SJCRH30 (cell line): ENCODE measurements around the gene APBB3. TPM values are rescaled to one million over a fixed set of nuclear protein-coding genes. Genes with fewer than 3 reads are reported as not detected.
"Not testable (repeated sequence)": the region's sequence is repeated elsewhere in the genome, so short reads cannot be mapped to it uniquely, and the experiment has no call there.

Experiments
- DNase-seq, 2 experiments: peaks; one replicate each; pipeline ENCODE4 v3.0.0-alpha.2; 2015 to 2020
- H3K27ac ChIP-seq: fragments of 250-450 bp; sonication (Bioruptor Pico); 2 replicates; pipeline ENCODE4 v1.5.1; 2020; ENCODE audit warnings: mild to moderate bottlenecking, moderate library complexity
- H3K27me3 ChIP-seq: fragments of 250-450 bp; sonication (Bioruptor Pico); 2 replicates; pipeline ENCODE4 v1.5.1; 2020; ENCODE audit warnings: mild to moderate bottlenecking, moderate library complexity
- H3K36me3 ChIP-seq: fragments of 250-450 bp; sonication (Bioruptor Pico); 2 replicates; pipeline ENCODE4 v1.5.1; 2020; ENCODE audit warnings: mild to moderate bottlenecking, moderate library complexity
- H3K4me1 ChIP-seq: fragments of 250-450 bp; sonication (Bioruptor Pico); 2 replicates; pipeline ENCODE4 v1.5.1; 2020; ENCODE audit warnings: mild to moderate bottlenecking, moderate library complexity
- H3K4me3 ChIP-seq: fragments of 250-450 bp; sonication (Bioruptor Pico); 2 replicates; pipeline ENCODE4 v1.5.1; 2020; ENCODE audit warnings: mild to moderate bottlenecking, moderate library complexity
- H3K9me3 ChIP-seq: fragments of 250-450 bp; sonication (Bioruptor Pico); replicated peaks from 2 replicates; pipeline ENCODE4 v1.5.1; 2020; ENCODE audit warnings: mild to moderate bottlenecking, moderate library complexity
- total RNA-seq: library from RNA; depleted of rRNA; stranded (reverse); fragments of >200 nt; shearing (Covaris generic); gene quantifications from 2 replicates; pipeline ENCODE4 v1.2.3, GENCODE V29; 2014

The APBB3 gene
- total RNA-seq, 1 experiment from 2014 or later: 16.9 TPM

GRCh38 chr5:140593070-140593469 is 28.7 kb upstream of the APBB3 start:
- H3K27me3 ChIP-seq, DNase-seq, H3K36me3 ChIP-seq, H3K27ac ChIP-seq, H3K4me1 ChIP-seq, H3K4me3 ChIP-seq, H3K9me3 ChIP-seq: not testable (repeated sequence)

- H3K4me1 ChIP-seq: no peaks in the 10 kb centered on the region
- no peaks in the 10 kb centered on the region for H3K27me3 ChIP-seq
- no peak overlapping the region for H3K27ac ChIP-seq
- H3K9me3 ChIP-seq: no peaks in the 10 kb centered on the region; the same call in 1 of the 2 replicates
- H3K36me3 ChIP-seq: no peaks in the 10 kb centered on the region
- DNase-seq: no peak
- no peak overlapping the region for H3K4me3 ChIP-seq
These were observed 27.5 kb upstream of the APBB3 start for GRCh38 chr5:140591747-140592372.

GRCh38 chr5:140590861-140591260 is 26.5 kb upstream of the APBB3 start:
- no peak for DNase-seq
- H3K9me3 ChIP-seq: no peaks in the 10 kb centered on the region; the same call in 1 of the 2 replicates
- no peaks in the 10 kb centered on the region for H3K4me1 ChIP-seq
- H3K4me3 ChIP-seq: no peak overlapping the region
- no peaks in the 10 kb centered on the region for H3K36me3 ChIP-seq
- no peaks in the 10 kb centered on the region for H3K27me3 ChIP-seq
- no peak overlapping the region for H3K27ac ChIP-seq

GRCh38 chr5:140588311-140589070 is 24.1 kb upstream of the APBB3 start:
- H3K4me1 ChIP-seq: no peaks in the 10 kb centered on the region
- no peaks in the 10 kb centered on the region for H3K27me3 ChIP-seq
- DNase-seq: no peak
- H3K36me3 ChIP-seq: no peaks in the 10 kb centered on the region
- H3K27ac ChIP-seq: no peak overlapping the region
- no peak overlapping the region for H3K4me3 ChIP-seq
- no peaks in the 10 kb centered on the region; the same call in 1 of the 2 replicates for H3K9me3 ChIP-seq

GRCh38 chr5:140587495-140587894 is 23.1 kb upstream of the APBB3 start:
- Histone ChIP-seq H3K4me1 (no peaks in the 10 kb centered on the region), H3K27ac (no peak overlapping the region), H3K4me3 (no peak overlapping the region), H3K36me3 (no peaks in the 10 kb centered on the region), H3K9me3 (no peaks in the 10 kb centered on the region; the same call in 1 of the 2 replicates), H3K27me3 (no peaks in the 10 kb centered on the region)
- DNase-seq: no peak

- not testable (repeated sequence) for H3K9me3 ChIP-seq, DNase-seq, H3K27ac ChIP-seq, H3K36me3 ChIP-seq, H3K27me3 ChIP-seq, H3K4me1 ChIP-seq, H3K4me3 ChIP-seq
These were observed 14.9 kb upstream of the APBB3 start for GRCh38 chr5:140579188-140579747.

GRCh38 chr5:140576776-140577201 is 12.4 kb upstream of the APBB3 start:
- DNase-seq: no peak
- Histone ChIP-seq H3K27ac (no peak overlapping the region), H3K27me3 (no peaks in the 10 kb centered on the region)

GRCh38 chr5:140575309-140575708 is 10.9 kb upstream of the APBB3 start:
- Histone ChIP-seq H3K36me3 (no peaks in the 10 kb centered on the region), H3K27ac (no peak overlapping the region), H3K9me3 (no peaks in the 10 kb centered on the region), H3K27me3 (no peaks in the 10 kb centered on the region), H3K4me3 (no peak overlapping the region), H3K4me1 (no peaks in the 10 kb centered on the region)
- peak in 1 of 2 experiments; percentile 31 for DNase-seq

More at GRCh38 chr5:140576776-140577201, 12.4 kb upstream of the APBB3 start:
- no peaks in the 10 kb centered on the region for H3K36me3 ChIP-seq
- H3K4me3 ChIP-seq: no peak overlapping the region
- no peaks in the 10 kb centered on the region for H3K4me1 ChIP-seq
- H3K9me3 ChIP-seq: no peaks in the 10 kb centered on the region

- H3K36me3 ChIP-seq: no peaks in the 10 kb centered on the region
- DNase-seq: peak in 1 of 2 experiments; percentile 34
- H3K27ac ChIP-seq: no peak overlapping the region
- no peaks in the 10 kb centered on the region for H3K4me1 ChIP-seq
- H3K27me3 ChIP-seq: no peaks in the 10 kb centered on the region
- H3K4me3 ChIP-seq: no peak overlapping the region
- no peaks in the 10 kb centered on the region for H3K9me3 ChIP-seq
These were observed 9.8 kb upstream of the APBB3 start for GRCh38 chr5:140574165-140574564.

- Histone ChIP-seq H3K4me3 (no peak overlapping the region), H3K27ac (no peak overlapping the region), H3K4me1 (no peaks in the 10 kb centered on the region), H3K9me3 (no peaks in the 10 kb centered on the region), H3K36me3 (no peaks in the 10 kb centered on the region), H3K27me3 (no peaks in the 10 kb centered on the region)
- no peak for DNase-seq
These were observed 9.3 kb upstream of the APBB3 start for GRCh38 chr5:140573683-140574082.

- no peaks in the 10 kb centered on the region for H3K4me1 ChIP-seq
- H3K27ac ChIP-seq: no peak overlapping the region
- no peaks in the 10 kb centered on the region for H3K27me3 ChIP-seq
- H3K4me3 ChIP-seq: no peak overlapping the region
- no peaks in the 10 kb centered on the region for H3K9me3 ChIP-seq
- no peak for DNase-seq
- peaks cover 15% of the 10 kb centered on the region for H3K36me3 ChIP-seq
These were observed 6.7 kb upstream of the APBB3 start for GRCh38 chr5:140571105-140571504.

GRCh38 chr5:140570488-140570887 is 6.1 kb upstream of the APBB3 start:
- Histone ChIP-seq H3K27ac (no peak overlapping the region), H3K9me3 (no peaks in the 10 kb centered on the region), H3K4me3 (no peak overlapping the region), H3K4me1 (no peaks in the 10 kb centered on the region), H3K27me3 (no peaks in the 10 kb centered on the region), H3K36me3 (peaks cover 17% of the 10 kb centered on the region)
- no peak for DNase-seq

- Histone ChIP-seq H3K36me3 (peaks cover 17% of the 10 kb centered on the region), H3K4me3 (no peak overlapping the region), H3K4me1 (no peaks in the 10 kb centered on the region), H3K27ac (no peak overlapping the region), H3K27me3 (no peaks in the 10 kb centered on the region), H3K9me3 (no peaks in the 10 kb centered on the region)
- no peak for DNase-seq
These were observed 5.7 kb upstream of the APBB3 start for GRCh38 chr5:140570058-140570457.

GRCh38 chr5:140569197-140569596 is 4.8 kb upstream of the APBB3 start:
- no peak overlapping the region for H3K27ac ChIP-seq
- no peak for DNase-seq
- no peaks in the 10 kb centered on the region for H3K27me3 ChIP-seq
- peaks cover 17% of the 10 kb centered on the region for H3K36me3 ChIP-seq
- H3K9me3 ChIP-seq: no peaks in the 10 kb centered on the region
- no peak overlapping the region for H3K4me3 ChIP-seq
- H3K4me1 ChIP-seq: no peaks in the 10 kb centered on the region

GRCh38 chr5:140568443-140569063 is 4.2 kb upstream of the APBB3 start:
- Histone ChIP-seq H3K9me3 (no peaks in the 10 kb centered on the region), H3K27me3 (no peaks in the 10 kb centered on the region), H3K36me3 (peaks cover 17% of the 10 kb centered on the region), H3K4me1 (0 out of 2 replicates have a peak, but pooled peaks cover under 1% of the 10 kb centered on the region), H3K27ac (no peak overlapping the region), H3K4me3 (no peak overlapping the region)
- no peak for DNase-seq
